Measurements from ENCODE around the gene MYZAP. TPM values are rescaled to one million over a fixed set of nuclear protein-coding genes. Genes with fewer than 3 reads are reported as not detected.

Gene MYZAP
- total RNA-seq, 2 donors from 2014 or later, result 0.22 to 0.33 TPM

DNA sequence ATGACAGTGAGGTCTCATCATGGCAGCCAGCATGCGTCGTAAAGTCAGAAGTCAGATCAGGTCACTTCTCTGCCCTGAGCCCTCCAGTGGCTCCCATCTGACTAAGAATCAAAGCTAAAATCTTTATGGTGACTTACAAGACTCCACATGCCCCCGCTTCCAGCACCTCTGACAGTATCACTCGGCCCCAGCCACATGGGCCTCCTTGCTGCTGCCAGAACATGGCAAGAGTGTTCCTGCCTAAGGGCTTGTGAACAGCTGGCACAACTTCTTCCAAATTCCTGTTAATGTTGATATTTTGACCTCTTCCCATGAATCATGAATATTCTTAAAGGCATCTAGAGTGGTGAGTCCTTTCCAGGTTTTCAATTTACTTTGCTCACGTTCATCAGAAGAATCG is 135.3 kb downstream of the MYZAP start:
- Mint-ChIP-seq H3K27me3 (ENCODE audit: insufficient read depth) (no peaks in the 10 kb centered on the region), H3K36me3 (ENCODE audit: low read depth) (peaks cover 7% of the 10 kb centered on the region), H3K27ac (no peak overlapping the region), H3K9me3 (peaks cover 2% of the 10 kb centered on the region), H3K4me1 (peaks cover 4% of the 10 kb centered on the region), H3K4me3 (no peak overlapping the region)
- TF ChIP-seq CTCF (conservative IDR thresholded peaks at IDR 0.05), result no peak
- Histone ChIP-seq H3K36me3 (ENCODE audit: control insufficient read depth, insufficient read depth, low read length) (no peaks in the 10 kb centered on the region), H3K9ac (ENCODE audit: extremely low read depth, low read length, poor library complexity, severe bottlenecking) (no peak overlapping the region), H3K4me1 (ENCODE audit: control insufficient read depth, insufficient read depth, low read length) (no peaks in the 10 kb centered on the region), H3K4me3 (ENCODE audit: low read length) (no peak overlapping the region), H3K27ac (ENCODE audit: low read depth, low read length) (no peak overlapping the region), H3K27me3 (ENCODE audit: control insufficient read depth, insufficient read depth, low read length, poor library complexity, severe bottlenecking) (no peaks in the 10 kb centered on the region), H3K9me3 (ENCODE audit: control insufficient read depth, low read length) (no peaks in the 10 kb centered on the region)
- 96 to 100% methylated on average over 3 to 4 of the region's 6 CpGs for WGBS, 2 experiments (ENCODE audit: insufficient coverage in 1 of 2, insufficient read length in 1 of 2)
- no peak for DNase-seq

DNA sequence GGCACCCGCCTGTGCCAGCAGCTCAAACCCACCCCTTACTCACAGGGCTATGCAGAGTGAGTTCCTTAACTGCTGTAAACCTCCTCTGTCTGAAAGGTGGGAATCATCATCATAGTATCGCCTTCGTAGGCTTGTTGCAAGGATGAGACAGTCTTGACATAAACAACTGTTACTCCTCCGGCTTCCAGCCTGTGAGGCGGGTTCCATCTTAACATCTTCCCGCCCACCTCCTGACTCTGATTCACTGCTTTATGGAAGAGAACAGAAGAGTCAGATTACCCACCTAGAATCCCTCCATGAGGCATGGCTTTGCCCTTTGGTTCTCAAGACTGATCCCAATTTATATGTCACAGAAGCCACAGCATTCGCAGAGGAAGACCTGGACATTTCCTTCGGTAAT is 136.7 kb downstream of the MYZAP start:
- H3K27me3 ChIP-seq (ENCODE audit: control insufficient read depth, insufficient read depth, low read length, poor library complexity, severe bottlenecking), result no peaks in the 10 kb centered on the region
- Mint-ChIP-seq H3K27ac (no peak overlapping the region), H3K4me1 (peaks cover 4% of the 10 kb centered on the region), H3K27me3 (ENCODE audit: insufficient read depth) (no peaks in the 10 kb centered on the region), H3K9me3 (peaks cover 2% of the 10 kb centered on the region), H3K4me3 (no peak overlapping the region), H3K36me3 (ENCODE audit: low read depth) (peaks cover 7% of the 10 kb centered on the region)
- no peaks in the 10 kb centered on the region for H3K9me3 ChIP-seq (ENCODE audit: control insufficient read depth, low read length)
- no peak for DNase-seq
- H3K9ac ChIP-seq (ENCODE audit: extremely low read depth, low read length, poor library complexity, severe bottlenecking), result no peak overlapping the region
- no peaks in the 10 kb centered on the region for H3K36me3 ChIP-seq (ENCODE audit: control insufficient read depth, insufficient read depth, low read length)
- TF ChIP-seq CTCF (conservative IDR thresholded peaks at IDR 0.05), result no peak
- H3K27ac ChIP-seq (ENCODE audit: low read depth, low read length), result no peak overlapping the region
- no peaks in the 10 kb centered on the region for H3K4me1 ChIP-seq (ENCODE audit: control insufficient read depth, insufficient read depth, low read length)
- H3K4me3 ChIP-seq (ENCODE audit: low read length), result no peak overlapping the region
- 92 to 93% methylated on average over 7 to 8 of the region's 8 CpGs for WGBS, 2 experiments (ENCODE audit: insufficient coverage in 1 of 2, insufficient read length in 1 of 2)

DNA sequence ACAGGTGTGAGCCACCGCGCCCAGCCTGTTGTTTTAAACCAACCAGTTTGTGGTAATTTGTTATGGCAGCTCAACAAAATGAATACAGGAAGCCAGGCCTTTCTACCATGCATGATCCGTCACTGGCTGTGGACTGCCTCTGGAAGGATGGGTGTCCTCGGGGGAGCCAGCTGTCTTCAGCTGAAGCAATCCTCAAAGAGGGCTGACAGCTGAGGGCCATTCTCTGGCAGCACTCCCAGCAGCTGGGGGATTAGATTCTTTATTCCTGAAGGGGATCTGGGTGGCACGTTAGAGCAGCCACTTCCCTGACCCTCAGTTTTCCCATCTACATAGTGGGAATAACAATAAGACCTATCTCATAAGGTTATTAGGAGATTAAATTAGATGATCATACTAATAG is 139.2 kb downstream of the MYZAP start:
- no peak for TF ChIP-seq CTCF (conservative IDR thresholded peaks at IDR 0.05)
- Mint-ChIP-seq H3K27me3 (ENCODE audit: insufficient read depth) (no peaks in the 10 kb centered on the region), H3K27ac (no peak overlapping the region), H3K9me3 (no peaks in the 10 kb centered on the region), H3K4me1 (peaks cover 4% of the 10 kb centered on the region), H3K36me3 (ENCODE audit: low read depth) (no peaks in the 10 kb centered on the region), H3K4me3 (no peak overlapping the region)
- H3K4me1 ChIP-seq (ENCODE audit: control insufficient read depth, insufficient read depth, low read length), result no peaks in the 10 kb centered on the region
- no peak for DNase-seq
- 89 to 94% methylated on average over 3 to 5 of the region's 5 CpGs for WGBS, 2 experiments (ENCODE audit: insufficient coverage in 1 of 2, insufficient read length in 1 of 2)
- no peaks in the 10 kb centered on the region for H3K36me3 ChIP-seq (ENCODE audit: control insufficient read depth, insufficient read depth, low read length)
- no peak overlapping the region for H3K27ac ChIP-seq (ENCODE audit: low read depth, low read length)
- no peaks in the 10 kb centered on the region for H3K9me3 ChIP-seq (ENCODE audit: control insufficient read depth, low read length)
- H3K27me3 ChIP-seq (ENCODE audit: control insufficient read depth, insufficient read depth, low read length, poor library complexity, severe bottlenecking), result no peaks in the 10 kb centered on the region
- H3K9ac ChIP-seq (ENCODE audit: extremely low read depth, low read length, poor library complexity, severe bottlenecking), result no peak overlapping the region
- no peak overlapping the region for H3K4me3 ChIP-seq (ENCODE audit: low read length)

All from endodermal cell (in vitro differentiated cells).